Fibroblast of lung (primary cell): Measurements from ENCODE around the gene DCP1B. TPM values are rescaled to one million over a fixed set of nuclear protein-coding genes. Genes with fewer than 3 reads are reported as not detected.

Experiments
- DNase-seq, 2 donors: peaks; one replicate each; pipeline versions ENCODE4 v3.0.0 to v3.0.0-alpha.2; 2010; ENCODE audit warnings: low read depth in 2 of 2
- H2AFZ ChIP-seq: 2 replicates; pipeline ENCODE4 v1.5.1; 2012; ENCODE audit warnings: low read length, control low read depth, inconsistent platforms
- H3K27ac ChIP-seq: 2 replicates; pipeline ENCODE4 v1.5.1; 2011; ENCODE audit warnings: low read length, control low read depth; ENCODE audit not compliant: insufficient read depth
- H3K27me3 ChIP-seq: 2 replicates; pipeline ENCODE4 v1.5.1; 2011; ENCODE audit warnings: mild to moderate bottlenecking, low read length; ENCODE audit not compliant: control insufficient read depth, insufficient read depth
- H3K36me3 ChIP-seq: 2 replicates; pipeline ENCODE4 v1.5.1; 2011; ENCODE audit warnings: low read length; ENCODE audit not compliant: control insufficient read depth, insufficient read depth
- H3K4me1 ChIP-seq: 2 replicates; pipeline ENCODE4 v1.5.1; 2011; ENCODE audit warnings: low read length; ENCODE audit not compliant: control insufficient read depth, insufficient read depth; ENCODE audit errors: extremely low read depth
- H3K4me2 ChIP-seq: 2 replicates; pipeline ENCODE4 v1.5.1; 2011; ENCODE audit warnings: low read length, control low read depth; ENCODE audit not compliant: insufficient read depth; ENCODE audit errors: extremely low read depth
- H3K4me3 ChIP-seq, 4 experiments: fragments of 200-600 bp in 1 of 4; sonication (generic) in 1 of 4; replicated peaks in 1 of 4; 2 replicates each; pipeline ENCODE4 v1.5.1; 2011 to 2016; ENCODE audit warnings: low read length in 4 of 4, low read depth in 3 of 4, mild to moderate bottlenecking in 3 of 4, control low read depth in 2 of 4, inconsistent platforms in 1 of 4, mixed read lengths in 1 of 4; ENCODE audit not compliant: insufficient read depth in 1 of 4; ENCODE audit errors: control extremely low read depth in 1 of 4
- H3K79me2 ChIP-seq: 2 replicates; pipeline ENCODE4 v1.5.1; 2012; ENCODE audit warnings: mild to moderate bottlenecking, low read length, inconsistent platforms; ENCODE audit not compliant: control insufficient read depth, insufficient read depth
- H3K9ac ChIP-seq: 2 replicates; pipeline ENCODE4 v1.5.1; 2011; ENCODE audit warnings: mild to moderate bottlenecking, low read length, control low read depth; ENCODE audit not compliant: insufficient read depth
- H3K9me3 ChIP-seq: 2 replicates; pipeline ENCODE4 v1.5.1; 2012; ENCODE audit warnings: low read depth, low read length; ENCODE audit not compliant: control insufficient read depth, insufficient read depth
- H4K20me1 ChIP-seq: 2 replicates; pipeline ENCODE4 v1.5.1; 2011; ENCODE audit warnings: low read length; ENCODE audit not compliant: control insufficient read depth, insufficient read depth; ENCODE audit errors: extremely low read depth
- CTCF ChIP-seq, 2 donors: IDR thresholded peaks in 1 of 2; conservative IDR thresholded peaks in 1 of 2; 1 replicate in 1 of 2; 2 replicates in 1 of 2; pipeline ENCODE4 v1.5.1; 2011 to 2012; ENCODE audit warnings: low read length in 2 of 2, control low read depth in 1 of 2, inconsistent platforms in 1 of 2, low read depth in 1 of 2, mild to moderate bottlenecking in 1 of 2
- EZH2 ChIP-seq: IDR thresholded peaks from 2 replicates; pipeline ENCODE4 v1.5.1; 2012; ENCODE audit warnings: low read length, control low read depth, mild to moderate bottlenecking; ENCODE audit errors: missing control alignments
- polyA plus RNA-seq, 2 donors: library from polyadenylated mRNA; depleted of rRNA in 1 of 2; stranded (reverse) in 1 of 2; unstranded in 1 of 2; fragments of >200 nt; gene quantifications; 2 replicates each; pipeline ENCODE4 v1.2.1, GENCODE V29; 2011 to 2012; ENCODE audit warnings: missing spikeins in 1 of 2
- total RNA-seq: library from RNA; depleted of rRNA; stranded (reverse); fragments of >200 nt; gene quantifications from 2 replicates; pipeline ENCODE4 v1.2.1, GENCODE V29; 2014

The DCP1B gene
- total and polyA plus RNA-seq, 2 donors (not counting 1 experiment from before 2014, with no cell fraction given): 10.4 to 19.4 TPM

GRCh38 chr12:1936406-1937320, 67.6 kb downstream of the DCP1B start:
- H3K27ac ChIP-seq: no peak overlapping the region
- no peak overlapping the region for H3K4me2 ChIP-seq
- H3K4me1 ChIP-seq: peaks cover 7% of the 10 kb centered on the region
- H3K79me2 ChIP-seq: no peaks in the 10 kb centered on the region
- peak; percentile 74 to 87 for DNase-seq
- no peak overlapping the region for H2AFZ ChIP-seq
- no peak for TF ChIP-seq CTCF (conservative IDR thresholded peaks at IDR 0.05 in 1 of 2, IDR thresholded peaks at IDR 0.05 in 1 of 2; ENCODE audit: low read depth in 1 of 2, low read length in 2 of 2)
- TF ChIP-seq EZH2: no peak
- no peaks in the 10 kb centered on the region for H3K36me3 ChIP-seq
- H4K20me1 ChIP-seq: no peaks in the 10 kb centered on the region
- H3K4me3 ChIP-seq: no peak overlapping the region
- H3K9ac ChIP-seq: no peak overlapping the region
- no peaks in the 10 kb centered on the region for H3K9me3 ChIP-seq
- H3K27me3 ChIP-seq: no peaks in the 10 kb centered on the region

- no peaks in the 10 kb centered on the region for H3K27me3 ChIP-seq
- TF ChIP-seq EZH2 (no peak), CTCF (conservative IDR thresholded peaks at IDR 0.05 in 1 of 2, IDR thresholded peaks at IDR 0.05 in 1 of 2; ENCODE audit: low read depth in 1 of 2, low read length in 2 of 2) (no peak)
- no peaks in the 10 kb centered on the region for H3K9me3 ChIP-seq
- H3K79me2 ChIP-seq: no peaks in the 10 kb centered on the region
- no peak overlapping the region for H3K9ac ChIP-seq
- DNase-seq: no peak
- H2AFZ ChIP-seq: no peak overlapping the region
- H3K4me3 ChIP-seq: no peak overlapping the region
- H3K27ac ChIP-seq: no peak overlapping the region
- H3K36me3 ChIP-seq: no peaks in the 10 kb centered on the region
- no peak overlapping the region for H3K4me2 ChIP-seq
- H3K4me1 ChIP-seq: peaks cover 7% of the 10 kb centered on the region
- H4K20me1 ChIP-seq: no peaks in the 10 kb centered on the region
These were observed 68.4 kb downstream of the DCP1B start for GRCh38 chr12:1935700-1936378.

- no peak for DNase-seq
- Histone ChIP-seq H3K9me3 (no peaks in the 10 kb centered on the region), H3K79me2 (no peaks in the 10 kb centered on the region), H3K4me3 (no peak overlapping the region), H3K4me1 (peaks cover 7% of the 10 kb centered on the region), H3K36me3 (no peaks in the 10 kb centered on the region), H3K27ac (no peak overlapping the region), H3K27me3 (no peaks in the 10 kb centered on the region), H3K4me2 (no peak overlapping the region), H4K20me1 (no peaks in the 10 kb centered on the region), H2AFZ (no peak overlapping the region), H3K9ac (no peak overlapping the region)
- TF ChIP-seq CTCF (conservative IDR thresholded peaks at IDR 0.05 in 1 of 2, IDR thresholded peaks at IDR 0.05 in 1 of 2; ENCODE audit: low read depth in 1 of 2, low read length in 2 of 2) (no peak), EZH2 (no peak)
These were observed 69.0 kb downstream of the DCP1B start for GRCh38 chr12:1935242-1935641.
